GM06990 (cell line): Measurements from ENCODE around the gene CEP112.

Experiments used
- DNase-seq: peaks from one replicate; pipeline ENCODE4 v3.0.0-alpha.2; 2011; ENCODE audit not compliant: insufficient read length; ENCODE audit errors: extremely low read depth
- H3K27me3 ChIP-seq: replicated peaks from 2 replicates; pipeline ENCODE4 v1.6.0; 2011; ENCODE audit warnings: low read length; ENCODE audit not compliant: control insufficient read depth, insufficient read depth
- H3K36me3 ChIP-seq: 2 replicates; pipeline ENCODE4 v1.5.1; 2011; ENCODE audit warnings: low read length; ENCODE audit not compliant: control insufficient read depth, insufficient read depth
- H3K4me3 ChIP-seq: replicated peaks from 2 replicates; pipeline ENCODE4 v1.5.1; 2011; ENCODE audit warnings: low read depth, mild to moderate bottlenecking, control low read depth, low read length
- TF ChIP-seq, protein P1 (sequence below): IDR thresholded peaks from 2 replicates; pipeline ENCODE4 v1.5.1; 2011; ENCODE audit warnings: low read length, control low read depth, mild to moderate bottlenecking, inconsistent platforms; ENCODE audit not compliant: insufficient read depth, poor library complexity, severe bottlenecking

The CEP112 gene

GRCh38 chr17:65730711-65731169 is 461.2 kb downstream of the CEP112 start:
- no peak for DNase-seq
- H3K36me3 ChIP-seq = no peaks in the 10 kb centered on the region
- H3K27me3 ChIP-seq = no peaks in the 10 kb centered on the region
- TF ChIP-seq, protein P1, sequence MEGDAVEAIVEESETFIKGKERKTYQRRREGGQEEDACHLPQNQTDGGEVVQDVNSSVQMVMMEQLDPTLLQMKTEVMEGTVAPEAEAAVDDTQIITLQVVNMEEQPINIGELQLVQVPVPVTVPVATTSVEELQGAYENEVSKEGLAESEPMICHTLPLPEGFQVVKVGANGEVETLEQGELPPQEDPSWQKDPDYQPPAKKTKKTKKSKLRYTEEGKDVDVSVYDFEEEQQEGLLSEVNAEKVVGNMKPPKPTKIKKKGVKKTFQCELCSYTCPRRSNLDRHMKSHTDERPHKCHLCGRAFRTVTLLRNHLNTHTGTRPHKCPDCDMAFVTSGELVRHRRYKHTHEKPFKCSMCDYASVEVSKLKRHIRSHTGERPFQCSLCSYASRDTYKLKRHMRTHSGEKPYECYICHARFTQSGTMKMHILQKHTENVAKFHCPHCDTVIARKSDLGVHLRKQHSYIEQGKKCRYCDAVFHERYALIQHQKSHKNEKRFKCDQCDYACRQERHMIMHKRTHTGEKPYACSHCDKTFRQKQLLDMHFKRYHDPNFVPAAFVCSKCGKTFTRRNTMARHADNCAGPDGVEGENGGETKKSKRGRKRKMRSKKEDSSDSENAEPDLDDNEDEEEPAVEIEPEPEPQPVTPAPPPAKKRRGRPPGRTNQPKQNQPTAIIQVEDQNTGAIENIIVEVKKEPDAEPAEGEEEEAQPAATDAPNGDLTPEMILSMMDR = no peak
- H3K4me3 ChIP-seq = no peak overlapping the region

GRCh38 chr17:65729207-65729606 is 462.7 kb downstream of the CEP112 start:
- TF ChIP-seq, protein P1 = no peak
- DNase-seq = no peak
- no peaks in the 10 kb centered on the region for H3K36me3 ChIP-seq
- H3K4me3 ChIP-seq = no peak overlapping the region
- H3K27me3 ChIP-seq = no peaks in the 10 kb centered on the region

GRCh38 chr17:65727832-65728231 is 464.1 kb downstream of the CEP112 start:
- Histone ChIP-seq H3K36me3 (no peaks in the 10 kb centered on the region), H3K27me3 (no peaks in the 10 kb centered on the region), H3K4me3 (no peak overlapping the region)
- no peak for DNase-seq
- TF ChIP-seq, protein P1 = no peak

DNA sequence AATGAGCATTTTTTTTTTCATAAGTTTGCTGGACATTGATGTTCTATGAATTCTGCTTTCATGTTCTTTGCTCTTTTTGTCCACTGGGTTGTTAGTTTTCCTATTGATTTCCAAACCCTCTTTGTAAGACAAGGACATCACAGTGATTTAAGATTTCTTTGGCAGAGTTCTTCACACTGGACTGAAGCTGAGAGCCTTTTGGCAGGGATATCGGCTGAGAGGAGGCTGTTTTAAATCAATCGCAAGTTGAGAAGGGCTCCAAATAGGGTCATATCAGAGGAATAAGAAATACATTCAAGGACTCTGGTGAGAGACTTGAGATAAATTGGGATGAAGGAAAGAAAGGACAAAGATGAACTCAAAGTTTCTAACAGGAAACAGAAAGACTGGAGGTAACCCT is 464.7 kb downstream of the CEP112 start:
- TF ChIP-seq, protein P1 = no peak
- no peak overlapping the region for H3K4me3 ChIP-seq

DNA sequence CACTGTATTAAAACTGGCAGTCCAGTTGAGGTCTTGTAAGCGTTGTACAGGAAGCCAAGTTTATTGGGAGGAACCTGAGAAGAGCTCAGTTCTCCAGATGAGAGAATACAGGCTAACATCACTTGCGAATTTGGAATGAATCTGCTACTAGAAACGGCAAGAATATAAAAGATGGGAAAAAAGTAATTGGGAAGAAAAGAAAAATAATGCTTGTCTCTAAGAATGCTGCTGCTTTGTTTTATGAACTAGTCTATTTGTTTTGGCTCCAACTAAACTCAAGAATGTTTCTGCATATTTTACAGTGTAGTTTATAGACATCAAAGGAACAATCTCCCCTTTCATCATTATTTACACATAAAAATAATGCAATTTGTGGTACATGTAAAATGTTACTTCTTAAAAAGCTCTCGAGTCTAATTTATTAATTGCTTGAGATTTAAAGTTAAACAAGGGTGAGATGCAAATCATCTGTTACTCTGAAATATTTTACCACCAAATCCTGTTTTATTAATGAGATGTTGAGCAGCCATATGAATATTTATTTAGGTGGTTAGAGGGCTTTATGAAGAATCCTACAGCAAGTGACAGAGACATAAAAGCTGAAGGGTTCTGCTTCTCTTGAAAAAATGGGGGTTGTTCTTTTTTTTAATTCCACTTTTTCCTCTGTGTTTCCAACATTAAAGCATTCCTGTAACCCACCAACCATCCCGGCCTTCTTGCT is 468.3 kb downstream of the CEP112 start:
- Histone ChIP-seq H3K4me3 (no peak overlapping the region), H3K27me3 (no peaks in the 10 kb centered on the region), H3K36me3 (no peaks in the 10 kb centered on the region)
- TF ChIP-seq, protein P1 = no peak
- DNase-seq = no peak

More for the DNA sequence above, 464.7 kb downstream of the CEP112 start:
- no peaks in the 10 kb centered on the region for H3K27me3 ChIP-seq
- no peak for DNase-seq
- no peaks in the 10 kb centered on the region for H3K36me3 ChIP-seq

- no peaks in the 10 kb centered on the region for H3K36me3 ChIP-seq
- DNase-seq = no peak
- TF ChIP-seq, protein P1 = no peak
Measured at GRCh38 chr17:65718601-65719000, 473.3 kb downstream of the CEP112 start.

More at GRCh38 chr17:65718601-65719000, 473.3 kb downstream of the CEP112 start:
- no peak overlapping the region for H3K4me3 ChIP-seq
- H3K27me3 ChIP-seq = no peaks in the 10 kb centered on the region
